HepG2 (cell line): ENCODE measurements around the gene KCTD15. TPM values are rescaled to one million over a fixed set of nuclear protein-coding genes. Genes with fewer than 3 reads are reported as not detected.
A peak's percentile ranks its signal among the peaks of the same experiment; 100 is the strongest.

Experiments
- CTCF ChIP-seq: sonication (generic); formaldehyde crosslinking; IDR thresholded peaks from 2 replicates; pipeline ENCODE4 v1.5.0; 2020; ENCODE audit warnings: mild to moderate bottlenecking, missing genetic modification reagents, moderate library complexity
- FOSL1 ChIP-seq: sonication (generic); formaldehyde crosslinking; IDR thresholded peaks from 2 replicates; pipeline ENCODE4 v1.9.0; 2021; ENCODE audit warnings: missing genetic modification reagents, borderline replicate concordance
- HNF4G ChIP-seq, 2 experiments: sonication (generic) in 1 of 2; formaldehyde crosslinking in 1 of 2; IDR thresholded peaks; 2 replicates each; pipeline versions ENCODE4 v1.4.0 to v1.6.1; 2011 to 2020; ENCODE audit warnings: borderline replicate concordance in 2 of 2, low read depth in 2 of 2, mild to moderate bottlenecking in 2 of 2, low read length in 1 of 2, missing genetic modification reagents in 1 of 2, moderate library complexity in 1 of 2
- IRF2 ChIP-seq: IDR thresholded peaks from 2 replicates; pipeline ENCODE4 v1.6.1; 2018; ENCODE audit warnings: missing genetic modification reagents, missing compliant biosample characterization
- IRX3 ChIP-seq: sonication (generic); formaldehyde crosslinking; IDR thresholded peaks from 2 replicates; pipeline ENCODE4 v1.8.1; 2023; ENCODE audit warnings: mild to moderate bottlenecking, low read depth, missing genetic modification reagents, borderline replicate concordance
- PAX8 ChIP-seq: sonication (generic); formaldehyde crosslinking; IDR thresholded peaks from 2 replicates; pipeline ENCODE4 v1.8.0; 2022; ENCODE audit warnings: mild to moderate bottlenecking, missing genetic modification reagents, borderline replicate concordance
- REPIN1 ChIP-seq: sonication (generic); formaldehyde crosslinking; IDR thresholded peaks from 2 replicates; pipeline ENCODE4 v1.8.0; 2022; ENCODE audit warnings: missing genetic modification reagents, low read depth, mild to moderate bottlenecking, borderline replicate concordance
- RNF219 ChIP-seq: sonication (generic); formaldehyde crosslinking; IDR thresholded peaks from 2 replicates; pipeline ENCODE4 v1.5.0; 2020; ENCODE audit warnings: mild to moderate bottlenecking, missing genetic modification reagents
- SRSF4 ChIP-seq: fragments of 200-400 bp; formaldehyde crosslinking; IDR thresholded peaks from one replicate; pipeline ENCODE4 v1.6.1; 2018; ENCODE audit warnings: mild to moderate bottlenecking, low read depth, low read length, moderate library complexity; ENCODE audit not compliant: poor library complexity, severe bottlenecking
- TBX2 ChIP-seq: sonication (generic); formaldehyde crosslinking; IDR thresholded peaks from 2 replicates; pipeline ENCODE4 v1.5.0; 2020; ENCODE audit warnings: missing genetic modification reagents, mild to moderate bottlenecking, borderline replicate concordance
- THAP8 ChIP-seq: sonication (generic); formaldehyde crosslinking; IDR thresholded peaks from 2 replicates; pipeline ENCODE4 v1.5.1; 2020; ENCODE audit warnings: missing genetic modification reagents, mild to moderate bottlenecking, borderline replicate concordance
- TSC22D2 ChIP-seq: sonication (generic); formaldehyde crosslinking; IDR thresholded peaks from 2 replicates; pipeline ENCODE4 v1.5.1; 2020; ENCODE audit warnings: missing genetic modification reagents, mild to moderate bottlenecking, borderline replicate concordance
- USF2 ChIP-seq, 2 experiments: sonication (generic) in 1 of 2; formaldehyde crosslinking in 1 of 2; IDR thresholded peaks; 2 replicates each; pipeline versions ENCODE4 v1.5.1 to v1.6.1; 2011 to 2020; ENCODE audit warnings: borderline replicate concordance in 1 of 2, low read depth in 1 of 2, low read length in 1 of 2, mild to moderate bottlenecking in 1 of 2, missing genetic modification reagents in 1 of 2, moderate library complexity in 1 of 2
- ZBTB21 ChIP-seq: sonication (generic); formaldehyde crosslinking; IDR thresholded peaks from 2 replicates; pipeline ENCODE4 v1.4.0; 2020; ENCODE audit warnings: missing genetic modification reagents
- ZBTB34 ChIP-seq: sonication (generic); formaldehyde crosslinking; IDR thresholded peaks from 2 replicates; pipeline ENCODE4 v1.8.0; 2022; ENCODE audit warnings: mild to moderate bottlenecking, missing genetic modification reagents
- ZFX ChIP-seq: sonication (generic); formaldehyde crosslinking; IDR thresholded peaks from 2 replicates; pipeline ENCODE4 v1.4.0; 2020; ENCODE audit warnings: mild to moderate bottlenecking, low read depth, missing genetic modification reagents, moderate library complexity
- ZKSCAN8 ChIP-seq: IDR thresholded peaks from 2 replicates; pipeline ENCODE4 v1.6.1; 2016; ENCODE audit warnings: borderline replicate concordance, missing genetic modification reagents, missing compliant biosample characterization
- ZNF549 ChIP-seq: sonication (generic); formaldehyde crosslinking; IDR thresholded peaks from 2 replicates; pipeline ENCODE4 v1.5.0; 2020; ENCODE audit warnings: missing genetic modification reagents
- ZSCAN12 ChIP-seq: sonication (generic); formaldehyde crosslinking; IDR thresholded peaks from 2 replicates; pipeline ENCODE4 v1.9.0; 2021; ENCODE audit warnings: mild to moderate bottlenecking, missing genetic modification reagents
- polyA plus RNA-seq, 8 experiments: library from polyadenylated mRNA; depleted of rRNA in 3 of 8; stranded (reverse) in 7 of 8; unstranded in 1 of 8; fragments of >200 nt; fragmentation: Illumina TruSeq in 4 of 8; extraction: Trizol in 4 of 8; gene quantifications; 2 replicates each; pipeline versions ENCODE4 v1.2.1 to v1.2.3, GENCODE V29; 2011 to 2016; ENCODE audit warnings: low read depth in 4 of 8, missing spikeins in 1 of 8, mixed read lengths in 1 of 8; ENCODE audit not compliant: insufficient read depth in 1 of 8
- total RNA-seq, 5 experiments: library from RNA; depleted of rRNA; stranded (reverse); fragments of >200 nt; fragmentation: Illumina TruSeq; extraction: Trizol; gene quantifications; 2 replicates each; pipeline ENCODE4 v1.2.3, GENCODE V29; 2016; ENCODE audit warnings: low read depth in 1 of 5

Gene KCTD15
- total and polyA plus RNA-seq, 2 of the 13 experiments (the other 11 are each of a cell fraction or from before 2014, with no cell fraction given) = 13.2 to 16.7 TPM

GRCh38 chr19:33778089-33778791 is 18.4 kb upstream of the KCTD15 start (continued):
- TF ChIP-seq HNF4G (IDR thresholded peaks at IDR 0.05; ENCODE audit: borderline replicate concordance, low read depth, low read length) (no peak), HNF4G (CRISPR knock-in tag; IDR thresholded peaks at IDR 0.05; ENCODE audit: borderline replicate concordance, low read depth) (no peak), IRX3 (CRISPR knock-in tag) (no peak), REPIN1 (CRISPR knock-in tag) (peak; percentile 71; the same call in 1 of the 2 replicates), SRSF4 (no peak), TSC22D2 (CRISPR knock-in tag) (peak; percentile 85; the same call in 1 of the 2 replicates), ZNF549 (CRISPR knock-in tag) (no peak), PAX8 (CRISPR knock-in tag) (no peak), ZKSCAN8 (CRISPR knock-in tag) (no peak), ZSCAN12 (CRISPR knock-in tag) (0 out of 2 replicates have a peak, but pooled peaks have one; percentile 43), RNF219 (CRISPR knock-in tag) (no peak), CTCF (CRISPR knock-in tag) (peak; percentile 97), TBX2 (CRISPR knock-in tag) (peak; percentile 60), FOSL1 (CRISPR knock-in tag) (no peak), IRF2 (CRISPR knock-in tag) (peak; percentile 54; the same call in 1 of the 2 replicates), THAP8 (CRISPR knock-in tag) (no peak), ZBTB34 (CRISPR knock-in tag) (no peak), ZBTB21 (CRISPR knock-in tag) (no peak), ZFX (CRISPR knock-in tag) (no peak), USF2 (IDR thresholded peaks at IDR 0.05; ENCODE audit: low read depth, low read length) (no peak), USF2 (CRISPR knock-in tag; IDR thresholded peaks at IDR 0.05; ENCODE audit: borderline replicate concordance) (no peak)
